Prostate gland (tissue), 2 donors: ENCODE measurements around the gene CRYZ. TPM values are rescaled to one million over a fixed set of nuclear protein-coding genes. Genes with fewer than 3 reads are reported as not detected.

Source experiments
- DNase-seq: peaks from one replicate; pipeline ENCODE4 v3.0.0-alpha.2; 2019; ENCODE audit warnings: low spot score
- H3K27ac ChIP-seq, 2 donors: fragments of 200-600 bp; sonication (generic); 2 replicates each; pipeline ENCODE4 v1.5.1; 2017 to 2019
- H3K27me3 ChIP-seq: fragments of 200-600 bp; sonication (generic); replicated peaks from 2 replicates; pipeline ENCODE4 v1.5.1; 2019; ENCODE audit not compliant: insufficient read depth
- H3K36me3 ChIP-seq, 2 donors: fragments of 200-600 bp; sonication (generic); 1 replicate in 1 of 2; 2 replicates in 1 of 2; pipeline versions ENCODE4 v1.5.1 to v1.8.1; 2017 to 2019
- H3K4me1 ChIP-seq: fragments of 200-600 bp; sonication (generic); replicated peaks from 2 replicates; pipeline ENCODE4 v1.5.1; 2019
- H3K4me3 ChIP-seq, 2 donors: fragments of 200-600 bp; sonication (generic); 2 replicates each; pipeline ENCODE4 v1.5.1; 2017 to 2019
- H3K9me3 ChIP-seq: fragments of 200-600 bp; sonication (generic); 2 replicates; pipeline ENCODE4 v1.5.1; 2017
- POLR2A ChIP-seq: fragments of 450-650 bp; IDR thresholded peaks from one replicate; pipeline ENCODE4 v1.6.1; 2016; ENCODE audit warnings: antibody characterized with exemption, mild to moderate bottlenecking
- POLR2AphosphoS5 ChIP-seq: sonication (generic); formaldehyde crosslinking; IDR thresholded peaks from one replicate; pipeline ENCODE4 v1.6.1; 2017; ENCODE audit warnings: antibody characterized with exemption
- WGBS: methylation state at CpG from one replicate; pipeline ENCODE4 v1.1.5; 2018; 5-methylcytosine and 5-hydroxymethylcytosine counted together
- intact Hi-C: fragments of 100-400 bp; cut with DNase I; formaldehyde crosslinking; loops from one replicate; pipeline ENCODE4 v1.14.2; 2022
- total RNA-seq, 2 donors: library from RNA; depleted of rRNA; stranded (reverse); fragments of >200 nt; gene quantifications; one replicate each; pipeline ENCODE4 v1.1.0, GENCODE V29; 2016
- TF ChIP-seq, protein P1 (sequence below), 4 experiments: fragments of 200-600 bp in 2 of 4; fragments of 450-650 bp in 2 of 4; sonication (generic) in 2 of 4; IDR thresholded peaks; 1 replicate in 3 of 4; 2 replicates in 1 of 4; pipeline ENCODE4 v1.5.1; 2016 to 2019; ENCODE audit warnings: antibody characterized with exemption in 4 of 4, mild to moderate bottlenecking in 2 of 4, moderate library complexity in 2 of 4

The CRYZ gene
- total RNA-seq, 2 donors from 2014 or later: 21.2 to 41.9 TPM

- Histone ChIP-seq H3K27me3 (no peaks in the 10 kb centered on the region), H3K4me1 (no peaks in the 10 kb centered on the region), H3K27ac (no peak overlapping the region), H3K36me3 (no peaks in the 10 kb centered on the region), H3K4me3 (no peak overlapping the region), H3K9me3 (no peaks in the 10 kb centered on the region)
- WGBS: 84% methylated on average over 2 of the region's 2 CpGs
- intact Hi-C loops: loop anchor here (5.0 kb wide), 1 partner anchor 434 kb away; no protein-coding TSS in a partner anchor
- DNase-seq: no peak
- no peak for TF ChIP-seq POLR2AphosphoS5
- TF ChIP-seq, protein P1, sequence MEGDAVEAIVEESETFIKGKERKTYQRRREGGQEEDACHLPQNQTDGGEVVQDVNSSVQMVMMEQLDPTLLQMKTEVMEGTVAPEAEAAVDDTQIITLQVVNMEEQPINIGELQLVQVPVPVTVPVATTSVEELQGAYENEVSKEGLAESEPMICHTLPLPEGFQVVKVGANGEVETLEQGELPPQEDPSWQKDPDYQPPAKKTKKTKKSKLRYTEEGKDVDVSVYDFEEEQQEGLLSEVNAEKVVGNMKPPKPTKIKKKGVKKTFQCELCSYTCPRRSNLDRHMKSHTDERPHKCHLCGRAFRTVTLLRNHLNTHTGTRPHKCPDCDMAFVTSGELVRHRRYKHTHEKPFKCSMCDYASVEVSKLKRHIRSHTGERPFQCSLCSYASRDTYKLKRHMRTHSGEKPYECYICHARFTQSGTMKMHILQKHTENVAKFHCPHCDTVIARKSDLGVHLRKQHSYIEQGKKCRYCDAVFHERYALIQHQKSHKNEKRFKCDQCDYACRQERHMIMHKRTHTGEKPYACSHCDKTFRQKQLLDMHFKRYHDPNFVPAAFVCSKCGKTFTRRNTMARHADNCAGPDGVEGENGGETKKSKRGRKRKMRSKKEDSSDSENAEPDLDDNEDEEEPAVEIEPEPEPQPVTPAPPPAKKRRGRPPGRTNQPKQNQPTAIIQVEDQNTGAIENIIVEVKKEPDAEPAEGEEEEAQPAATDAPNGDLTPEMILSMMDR (IDR thresholded peaks at IDR 0.05): no peak
- TF ChIP-seq POLR2A: no peak
These were observed 40.7 kb upstream of the CRYZ start for GRCh38 chr1:74773582-74773981.

DNA sequence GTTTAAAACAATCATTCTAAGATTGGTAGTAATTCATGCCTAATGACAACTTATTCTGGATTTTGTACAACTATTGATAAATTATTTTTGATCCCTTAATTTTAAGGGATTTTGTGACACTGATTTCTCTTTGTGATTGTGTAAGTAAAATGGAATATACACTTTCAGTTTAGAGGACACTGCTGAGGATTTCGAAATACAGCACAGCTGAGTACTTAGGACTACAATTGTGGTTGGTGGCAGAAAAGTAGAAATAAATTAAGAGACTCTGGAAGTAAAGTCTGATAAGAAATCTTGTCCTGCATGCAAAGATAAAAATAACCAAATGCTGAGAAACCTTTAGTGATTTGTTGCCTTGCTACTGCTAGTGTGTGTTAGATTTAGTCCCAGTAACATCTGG is 40.1 kb upstream of the CRYZ start:
- Histone ChIP-seq H3K4me1 (no peaks in the 10 kb centered on the region), H3K4me3 (no peak overlapping the region), H3K27ac (no peak overlapping the region), H3K9me3 (no peaks in the 10 kb centered on the region), H3K36me3 (no peaks in the 10 kb centered on the region), H3K27me3 (no peaks in the 10 kb centered on the region)
- TF ChIP-seq POLR2A (no peak), POLR2AphosphoS5 (no peak)
- TF ChIP-seq, protein P1 (IDR thresholded peaks at IDR 0.05): no peak
- intact Hi-C loops: loop anchor here (5.0 kb wide), 1 partner anchor 434 kb away; no protein-coding TSS in a partner anchor
- WGBS: 72% methylated on average over 1 of the region's 1 CpG
- no peak for DNase-seq

DNA sequence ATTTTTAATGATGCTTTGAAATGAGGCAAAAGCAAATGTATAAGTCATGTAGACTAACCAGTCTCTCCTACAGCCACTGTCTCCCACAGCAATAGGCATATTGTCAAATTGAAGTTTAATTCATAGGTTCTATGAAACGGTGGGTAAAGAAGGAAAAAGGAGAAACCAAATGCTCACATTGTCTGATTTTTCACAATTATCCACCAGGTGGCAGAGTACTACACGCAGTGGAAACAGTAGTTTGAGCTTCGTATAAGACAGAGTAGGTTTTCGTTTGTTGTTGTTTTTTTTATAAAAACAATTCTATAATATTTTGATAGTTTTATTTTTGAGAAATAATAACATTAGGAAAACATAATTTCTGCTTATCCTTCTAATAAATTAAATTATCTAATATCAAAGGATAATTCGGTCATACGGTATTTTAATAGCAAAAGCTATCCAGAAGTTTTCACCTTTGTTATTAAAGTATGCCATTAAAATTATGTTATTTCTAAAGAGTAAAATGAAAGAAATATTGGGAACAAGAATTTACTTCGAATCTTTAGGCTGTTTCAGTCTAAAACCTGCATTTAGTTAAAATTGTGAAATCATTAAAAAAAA is 39.2 kb upstream of the CRYZ start:
- Histone ChIP-seq H3K27ac (no peak overlapping the region), H3K27me3 (no peaks in the 10 kb centered on the region), H3K36me3 (no peaks in the 10 kb centered on the region), H3K4me3 (no peak overlapping the region), H3K9me3 (no peaks in the 10 kb centered on the region), H3K4me1 (no peaks in the 10 kb centered on the region)
- intact Hi-C loops: loop anchor here (5.0 kb wide), 1 partner anchor 435 kb away; no protein-coding TSS in a partner anchor
- TF ChIP-seq, protein P1 (IDR thresholded peaks at IDR 0.05): peak in 3 of 4 experiments; percentile 50 to 54 (median 51)
- TF ChIP-seq POLR2A: no peak
- DNase-seq: peak; percentile 7
- WGBS: 26% methylated on average over 7 of the region's 7 CpGs

GRCh38 chr1:74767490-74767889 is 34.6 kb upstream of the CRYZ start:
- no peaks in the 10 kb centered on the region for H3K36me3 ChIP-seq
- TF ChIP-seq POLR2AphosphoS5: no peak
- TF ChIP-seq, protein P1 (IDR thresholded peaks at IDR 0.05): no peak
- TF ChIP-seq POLR2A: no peak
- no peak for DNase-seq
- intact Hi-C loops: no loop called here
- WGBS: 77% methylated on average over 3 of the region's 3 CpGs
- H3K4me1 ChIP-seq: no peaks in the 10 kb centered on the region
- H3K9me3 ChIP-seq: no peaks in the 10 kb centered on the region
- no peak overlapping the region for H3K4me3 ChIP-seq
- H3K27me3 ChIP-seq: no peaks in the 10 kb centered on the region
- no peak overlapping the region for H3K27ac ChIP-seq

- TF ChIP-seq POLR2A: no peak
- TF ChIP-seq POLR2AphosphoS5: no peak
- TF ChIP-seq, protein P1 (IDR thresholded peaks at IDR 0.05): no peak
- H3K27me3 ChIP-seq: no peaks in the 10 kb centered on the region
- no peaks in the 10 kb centered on the region for H3K36me3 ChIP-seq
- no peaks in the 10 kb centered on the region for H3K9me3 ChIP-seq
- H3K4me3 ChIP-seq: no peak overlapping the region
- no peak overlapping the region for H3K27ac ChIP-seq
- no peaks in the 10 kb centered on the region for H3K4me1 ChIP-seq
- intact Hi-C loops: no loop called here
- no peak for DNase-seq
- WGBS: 66% methylated on average over 2 of the region's 2 CpGs
These were observed 33.7 kb upstream of the CRYZ start for GRCh38 chr1:74766579-74766978.
